GM18907 (cell line): Measurements from ENCODE around the gene TRIM63.

Experiments used
- ATAC-seq: cut with Tn5 transposase; IDR thresholded peaks from one replicate; pipeline ENCODE4 v1.9.1; 2021; ENCODE audit warnings: mild to moderate bottlenecking, moderate library complexity; ENCODE audit not compliant: unreplicated experiment

The TRIM63 gene

DNA sequence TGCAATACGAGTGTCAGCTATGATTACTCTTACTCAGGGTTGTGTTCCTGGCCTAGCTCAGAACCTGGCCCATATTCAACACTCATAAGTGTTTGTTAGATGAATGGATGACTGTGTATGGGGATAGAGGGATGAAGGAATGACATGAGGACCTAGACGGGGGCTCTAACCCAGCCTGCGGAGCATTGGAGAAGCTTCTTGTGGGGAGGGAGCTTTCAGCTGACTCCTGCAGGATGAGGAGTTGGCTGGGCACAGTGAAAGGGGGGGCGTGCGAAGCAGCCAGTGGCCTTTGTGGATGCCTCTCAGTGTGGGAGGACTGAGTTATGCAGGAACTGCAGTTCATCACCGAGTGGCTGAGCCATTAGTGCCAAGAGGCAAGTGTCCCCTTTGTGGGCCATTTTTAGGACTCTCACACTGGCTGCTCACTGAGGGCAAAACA, 47.1 kb downstream of the TRIM63 start:
- ATAC-seq, result no peak

DNA sequence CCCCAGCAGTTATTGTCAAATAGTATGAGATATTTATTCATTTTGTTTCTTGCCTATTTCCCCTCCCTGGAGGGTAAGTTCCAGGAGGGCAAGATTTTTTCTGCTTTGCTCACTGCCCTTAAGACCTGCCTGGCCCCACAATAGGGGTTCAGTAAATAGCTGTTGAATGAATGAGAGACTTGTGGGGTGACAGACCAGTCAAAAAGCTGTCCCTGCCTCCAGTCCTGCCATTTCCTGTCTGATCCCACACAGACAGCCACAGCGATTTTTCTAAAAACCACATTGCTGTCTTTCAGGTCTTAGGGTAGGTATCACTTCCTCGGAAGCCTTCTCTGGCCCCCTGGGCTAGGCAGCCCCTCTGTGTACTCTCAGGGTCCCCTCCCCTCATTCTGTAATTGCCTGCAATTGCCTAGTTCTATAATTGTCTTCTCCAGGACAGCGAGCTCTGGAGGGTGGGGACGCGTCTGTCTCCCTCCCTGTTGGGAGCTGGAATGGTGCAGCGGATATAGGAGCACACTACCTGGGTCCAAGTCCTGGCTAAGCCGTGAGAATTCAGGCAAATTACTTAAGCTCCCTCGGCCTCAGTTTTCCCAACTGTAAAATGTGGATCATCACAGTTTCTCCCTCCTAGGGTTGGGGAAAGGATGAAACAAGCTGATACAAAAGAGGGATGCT, 47.7 kb downstream of the TRIM63 start:
- ATAC-seq, result no peak

DNA sequence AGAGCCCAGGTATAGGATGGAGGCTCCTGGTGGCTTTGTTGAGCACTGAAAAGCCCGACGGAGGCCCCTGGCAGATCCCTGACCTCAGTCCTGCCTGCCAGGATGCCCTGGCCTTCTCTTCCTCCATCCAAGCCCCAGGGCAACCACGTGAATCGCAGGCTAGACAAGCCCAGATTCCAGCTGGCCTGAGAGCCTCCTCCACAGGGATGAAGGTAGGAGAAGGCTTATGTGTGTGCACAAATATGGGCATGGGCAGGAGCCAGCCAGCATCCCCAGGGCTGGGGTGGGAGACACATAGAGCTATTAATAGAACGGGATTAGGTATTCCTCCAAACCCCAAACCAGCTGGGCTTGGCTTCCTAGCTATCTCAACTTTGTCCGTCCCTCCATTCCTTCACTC, 49.8 kb downstream of the TRIM63 start:
- ATAC-seq, result no peak

DNA sequence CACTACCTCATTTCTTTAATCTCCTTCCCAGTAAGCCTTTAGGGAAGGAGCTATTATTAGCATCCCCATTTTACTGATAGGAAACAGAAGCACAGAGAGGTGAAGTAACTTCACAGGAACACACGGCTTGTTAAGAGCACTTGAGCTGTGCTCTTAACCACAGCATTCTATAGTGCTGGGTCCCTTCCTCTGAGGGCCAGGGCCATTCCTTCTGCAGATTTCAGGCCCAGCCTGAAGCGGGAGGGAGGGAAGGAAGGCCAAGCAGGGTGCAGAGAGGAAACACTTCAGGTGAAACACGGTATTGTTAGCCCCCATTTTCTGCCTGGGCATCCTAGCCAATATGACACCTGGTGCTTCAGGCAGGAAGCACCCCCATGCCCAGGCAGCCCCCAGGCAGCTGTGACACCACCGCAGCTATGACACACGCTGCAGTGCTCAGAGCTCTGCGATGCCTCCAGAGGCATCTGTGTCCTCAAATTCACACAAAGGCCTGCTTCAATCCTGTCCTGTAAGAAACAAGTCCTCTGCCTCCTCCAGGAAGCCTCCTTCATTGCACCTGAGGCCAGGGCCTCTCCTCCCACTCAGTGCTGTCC, 50.4 kb downstream of the TRIM63 start:
- ATAC-seq, result no peak

- no peak for ATAC-seq
Measured at GRCh38 chr1:26016258-26016952, 51.0 kb downstream of the TRIM63 start.

DNA sequence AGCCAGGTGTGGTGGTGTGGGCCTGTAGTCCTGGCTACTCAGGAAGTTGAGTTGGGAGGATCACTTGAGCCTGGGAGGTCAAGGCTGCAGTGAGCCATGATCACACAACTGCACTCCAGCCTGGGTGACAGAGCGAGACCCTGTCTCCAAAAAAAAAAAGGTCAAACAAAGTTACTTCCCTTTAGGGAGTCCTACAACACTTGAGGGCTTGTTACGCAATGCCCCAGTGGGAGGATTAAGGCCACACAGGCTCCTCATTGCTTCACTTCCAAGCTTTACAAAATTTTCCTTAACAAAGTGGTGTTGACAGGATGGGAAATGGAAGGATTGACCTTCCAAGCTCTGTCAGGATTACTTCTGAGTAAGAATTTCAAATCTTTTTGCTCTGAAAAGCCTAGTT, 52.1 kb downstream of the TRIM63 start:
- ATAC-seq, result no peak

DNA sequence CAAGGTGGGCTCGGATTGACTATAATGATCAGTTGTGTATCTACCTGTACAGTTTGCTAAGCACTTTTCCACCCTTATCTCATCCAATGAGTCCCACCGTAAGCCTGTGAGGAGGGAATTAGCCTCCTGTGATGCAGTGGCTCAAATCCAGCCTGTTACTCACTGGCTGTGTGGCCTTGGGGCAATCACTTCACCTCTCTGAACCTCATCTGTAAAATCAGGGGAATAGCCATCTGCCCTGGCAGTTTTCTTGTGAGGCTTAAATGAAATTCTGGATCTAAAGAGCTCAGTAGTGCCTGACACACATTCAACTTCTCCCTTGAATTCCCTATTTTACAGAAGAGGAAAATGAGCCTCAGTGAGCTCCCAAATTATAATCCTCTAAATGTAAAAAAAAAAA, 53.3 kb downstream of the TRIM63 start:
- no peak for ATAC-seq

DNA sequence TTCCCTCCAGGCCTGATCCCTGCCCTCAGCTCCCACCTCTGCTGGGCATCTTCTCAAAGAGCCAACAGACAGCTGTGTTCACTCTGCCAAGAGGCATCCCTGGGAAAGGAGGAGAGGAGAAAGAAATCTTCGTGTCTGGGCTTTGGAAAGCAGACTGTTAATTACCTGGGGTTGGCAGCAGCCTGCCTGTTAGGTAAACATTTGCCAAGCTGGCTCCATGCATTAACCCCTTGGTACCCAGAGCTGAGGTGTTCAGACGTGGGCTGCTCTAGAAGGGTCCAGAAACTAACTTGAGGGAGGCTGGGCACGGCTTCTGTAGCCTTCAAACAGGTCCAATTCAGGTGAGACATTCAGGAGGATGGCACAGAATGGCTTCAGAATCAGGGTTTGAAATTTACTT, 54.6 kb downstream of the TRIM63 start:
- no peak for ATAC-seq

DNA sequence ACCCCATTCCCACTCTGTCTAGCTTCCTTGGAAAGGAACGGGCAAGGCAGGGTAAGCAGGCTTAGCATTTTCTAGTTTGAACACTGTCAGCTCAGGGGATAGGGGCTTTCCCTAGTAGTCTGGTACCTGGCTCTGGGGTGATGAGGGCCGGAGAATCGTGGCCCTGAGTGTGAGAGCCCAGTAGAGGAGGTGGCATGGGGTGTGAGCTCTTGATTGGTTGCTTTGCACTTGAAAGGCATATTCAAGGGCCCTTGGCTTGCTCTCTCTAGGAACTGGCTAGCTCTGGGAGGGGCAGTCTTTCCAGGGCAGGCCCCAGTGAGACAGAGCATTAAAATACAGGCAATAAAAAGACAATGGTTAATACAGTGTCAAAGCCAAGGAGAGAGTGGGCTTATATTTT, 56.6 kb downstream of the TRIM63 start:
- no peak for ATAC-seq

GRCh38 chr1:26009796-26010447, 57.5 kb downstream of the TRIM63 start:
- ATAC-seq, result no peak

DNA sequence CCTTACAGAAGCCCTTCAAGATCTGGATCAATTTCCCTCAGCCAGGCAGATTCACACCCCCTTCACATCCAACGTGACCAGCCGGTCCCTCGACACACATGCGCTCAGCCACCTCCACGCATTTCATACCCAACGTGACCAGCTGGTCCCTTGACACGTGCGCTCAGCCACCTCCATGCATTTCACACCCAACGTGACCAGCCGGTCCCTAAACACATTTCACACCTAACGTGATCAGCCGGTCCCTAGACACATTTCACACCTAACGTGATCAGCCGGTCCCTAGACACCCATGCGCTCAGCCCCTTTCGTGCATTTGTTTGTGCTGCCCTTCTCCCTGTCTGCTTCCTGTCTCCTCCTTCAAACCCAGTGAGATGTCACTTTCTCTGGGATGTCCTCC, 60.7 kb downstream of the TRIM63 start:
- ATAC-seq, result no peak

DNA sequence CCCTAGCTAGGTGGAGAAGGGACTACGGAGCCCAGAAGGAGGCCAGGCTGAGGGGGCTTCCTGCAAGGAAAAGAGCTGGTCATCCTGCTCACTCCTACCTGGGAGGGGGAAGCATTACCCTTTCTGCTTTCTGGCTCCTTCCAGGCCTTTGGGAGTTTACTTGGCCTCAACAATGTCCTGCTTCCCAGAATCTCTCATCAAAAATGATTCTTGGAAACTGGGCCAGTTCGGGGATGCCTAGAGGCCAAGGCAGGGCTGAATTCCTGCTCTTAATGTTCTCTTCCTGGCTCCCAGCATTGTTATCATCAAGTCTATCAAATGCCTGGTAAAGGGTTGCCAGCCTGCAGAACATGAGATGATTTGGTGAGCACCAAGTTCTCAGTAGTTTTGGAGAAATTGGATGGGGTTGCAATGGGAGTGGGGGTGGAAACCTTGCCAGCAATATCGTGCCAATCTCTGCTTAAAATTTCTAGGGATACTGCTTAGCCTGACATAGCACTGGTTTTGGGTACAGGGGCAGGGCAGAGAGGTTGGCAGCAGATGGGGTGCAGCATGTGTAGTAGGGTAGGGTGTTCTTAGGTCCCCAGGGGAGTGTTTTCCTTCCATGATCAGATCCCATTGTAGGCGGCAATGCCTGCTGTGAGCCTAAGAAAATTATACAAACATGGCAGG, 61.9 kb downstream of the TRIM63 start:
- no peak for ATAC-seq

- no peak for ATAC-seq
Measured at GRCh38 chr1:26003756-26004155, 63.7 kb downstream of the TRIM63 start.

- ATAC-seq, result no peak
Measured at GRCh38 chr1:26003262-26003661, 64.2 kb downstream of the TRIM63 start.
